ENCODE results near the gene CTF1. TPM values are rescaled to one million over a fixed set of nuclear protein-coding genes. Genes with fewer than 3 reads are reported as not detected.
A peak's percentile ranks its signal among the peaks of the same experiment; 100 is the strongest.
"Not testable (repeated sequence)": the region's sequence is repeated elsewhere in the genome, so short reads cannot be mapped to it uniquely, and the experiment has no call there.

CTF1 gene
- total RNA-seq, 4 donors from 2014 or later, result 2.6 to 7.5 (median 5.6) TPM

DNA sequence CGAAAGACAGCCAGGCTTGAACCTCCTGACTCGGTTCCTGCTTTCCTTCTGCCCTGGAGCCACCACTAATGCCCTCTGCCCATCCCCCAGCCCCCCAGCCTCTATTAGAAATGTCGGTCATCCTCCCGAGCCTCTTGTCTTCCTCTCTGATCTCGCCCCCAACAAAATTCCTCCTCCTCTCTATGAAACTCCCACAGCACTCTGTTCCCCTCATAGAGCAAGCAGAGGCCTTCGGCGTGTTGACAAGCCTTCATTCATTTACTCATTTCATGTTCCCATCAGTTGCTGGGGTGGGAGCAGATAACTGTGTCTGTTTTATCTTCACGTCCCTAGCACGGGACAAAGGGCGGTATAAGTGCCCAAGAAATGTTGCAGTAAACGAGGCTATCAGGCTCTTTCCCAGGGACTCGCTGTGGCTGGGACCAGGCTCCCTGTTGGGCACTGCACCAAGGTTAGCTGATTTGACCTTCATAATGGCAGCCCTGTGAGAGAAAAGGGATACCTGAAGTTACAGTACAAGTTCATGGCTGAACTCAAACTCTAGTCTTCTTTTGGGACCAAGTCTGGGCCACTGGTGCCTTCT is 34.7 kb downstream of the CTF1 start:
- intact Hi-C loops (cut with DNase I), result no loop called here
- H3K4me3 ChIP-seq (replicated peaks in 1 of 3), result no peak overlapping the region
- H3K9me3 ChIP-seq, result no peaks in the 10 kb centered on the region
- H3K4me1 ChIP-seq, result no peaks in the 10 kb centered on the region
- H3K27ac ChIP-seq, result no peak overlapping the region
- H3K27me3 ChIP-seq, result no peaks in the 10 kb centered on the region
- DNase-seq, result no peak
- peaks cover 7 to 19% of the 10 kb centered on the region in 2 donors for H3K36me3 ChIP-seq
- 78 to 81% methylated on average over 12 of the region's 12 CpGs for WGBS, 2 donors
- TF ChIP-seq, protein P1, sequence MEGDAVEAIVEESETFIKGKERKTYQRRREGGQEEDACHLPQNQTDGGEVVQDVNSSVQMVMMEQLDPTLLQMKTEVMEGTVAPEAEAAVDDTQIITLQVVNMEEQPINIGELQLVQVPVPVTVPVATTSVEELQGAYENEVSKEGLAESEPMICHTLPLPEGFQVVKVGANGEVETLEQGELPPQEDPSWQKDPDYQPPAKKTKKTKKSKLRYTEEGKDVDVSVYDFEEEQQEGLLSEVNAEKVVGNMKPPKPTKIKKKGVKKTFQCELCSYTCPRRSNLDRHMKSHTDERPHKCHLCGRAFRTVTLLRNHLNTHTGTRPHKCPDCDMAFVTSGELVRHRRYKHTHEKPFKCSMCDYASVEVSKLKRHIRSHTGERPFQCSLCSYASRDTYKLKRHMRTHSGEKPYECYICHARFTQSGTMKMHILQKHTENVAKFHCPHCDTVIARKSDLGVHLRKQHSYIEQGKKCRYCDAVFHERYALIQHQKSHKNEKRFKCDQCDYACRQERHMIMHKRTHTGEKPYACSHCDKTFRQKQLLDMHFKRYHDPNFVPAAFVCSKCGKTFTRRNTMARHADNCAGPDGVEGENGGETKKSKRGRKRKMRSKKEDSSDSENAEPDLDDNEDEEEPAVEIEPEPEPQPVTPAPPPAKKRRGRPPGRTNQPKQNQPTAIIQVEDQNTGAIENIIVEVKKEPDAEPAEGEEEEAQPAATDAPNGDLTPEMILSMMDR (IDR thresholded peaks at IDR 0.05), result no peak
- TF ChIP-seq POLR2A (IDR thresholded peaks at IDR 0.05), result no peak

DNA sequence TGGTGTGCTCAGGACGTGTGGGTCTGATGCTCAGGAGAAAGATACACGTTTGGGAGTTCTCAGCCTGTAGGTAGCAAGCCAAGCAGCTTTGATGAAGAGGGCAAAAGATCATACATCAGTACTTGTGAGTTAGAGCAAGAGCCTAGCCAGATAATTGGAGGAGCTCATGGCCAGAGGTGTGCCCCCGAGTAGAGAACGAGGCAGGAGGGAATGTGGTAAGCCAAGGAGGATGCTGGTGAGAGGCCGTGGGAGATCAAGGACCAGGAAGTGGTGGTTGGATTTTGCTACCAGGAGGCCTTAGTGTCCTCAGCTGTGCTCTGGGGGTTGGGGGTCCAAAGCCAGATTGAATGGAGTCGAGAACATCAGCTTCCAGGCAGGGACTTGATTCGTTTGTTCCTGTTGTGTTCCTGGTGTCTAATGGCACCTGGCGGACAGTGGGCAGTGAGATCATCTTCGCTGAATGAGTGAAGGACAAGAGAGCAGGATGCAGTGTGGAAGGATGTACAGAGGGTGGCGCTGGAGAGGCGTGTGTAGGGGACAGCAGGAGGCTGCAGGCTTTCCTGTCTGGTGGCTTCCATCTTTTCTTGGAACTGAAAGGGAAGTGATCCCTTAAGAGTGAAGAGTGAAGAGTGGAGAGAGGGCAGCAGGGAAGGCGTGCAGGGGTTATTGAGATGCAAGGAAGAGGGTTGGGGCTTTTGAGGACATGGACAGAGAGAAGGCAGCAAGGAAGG is 38.6 kb downstream of the CTF1 start:
- intact Hi-C loops (cut with DNase I), result no loop called here
- Histone ChIP-seq H3K9me3 (no peaks in the 10 kb centered on the region), H3K4me3 (replicated peaks in 1 of 3) (no peak overlapping the region), H3K36me3 (peaks cover 7 to 15% of the 10 kb centered on the region in 2 donors), H3K27me3 (no peaks in the 10 kb centered on the region), H3K4me1 (no peaks in the 10 kb centered on the region), H3K27ac (no peak overlapping the region)
- 71% methylated on average over 12 of the region's 12 CpGs for WGBS, 2 donors
- TF ChIP-seq, protein P1 (IDR thresholded peaks at IDR 0.05), result peak in 3 of 6 experiments; percentile 13 to 40 (median 32)
- no peak for TF ChIP-seq POLR2A (IDR thresholded peaks at IDR 0.05)
- no peak for DNase-seq

DNA sequence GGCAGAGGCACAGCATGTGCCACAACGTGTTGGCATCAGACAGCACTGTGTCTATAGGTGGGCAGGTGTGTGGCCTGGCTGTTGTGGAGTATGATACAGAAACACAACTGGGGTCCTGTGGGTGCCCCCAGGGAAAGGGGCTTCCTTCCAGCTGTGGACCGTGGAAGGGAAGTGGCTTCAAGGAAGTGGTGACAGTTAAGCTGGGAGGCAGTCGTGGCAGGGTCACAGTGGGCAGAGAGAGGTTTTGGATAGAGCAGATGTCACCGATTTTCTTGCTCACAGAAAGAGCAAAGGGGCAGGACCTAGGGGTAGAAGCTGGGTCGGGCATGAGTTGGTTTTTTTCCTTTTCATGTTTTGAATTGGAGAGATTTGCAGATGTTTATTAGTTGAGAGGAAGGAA is 41.3 kb downstream of the CTF1 start:
- Histone ChIP-seq H3K27me3 (no peaks in the 10 kb centered on the region), H3K27ac (no peak overlapping the region), H3K36me3 (peaks cover 0 to 4% of the 10 kb centered on the region in 2 donors), H3K9me3 (no peaks in the 10 kb centered on the region), H3K4me3 (replicated peaks in 1 of 3) (no peak overlapping the region), H3K4me1 (peaks cover 4 to 10% of the 10 kb centered on the region in 2 donors)
- TF ChIP-seq, protein P1 (IDR thresholded peaks at IDR 0.05), result no peak
- TF ChIP-seq POLR2A (IDR thresholded peaks at IDR 0.05), result no peak
- WGBS, 2 donors, result 67 to 68% methylated on average over 5 of the region's 5 CpGs
- intact Hi-C loops (cut with DNase I), result no loop called here
- DNase-seq, result no peak

DNA sequence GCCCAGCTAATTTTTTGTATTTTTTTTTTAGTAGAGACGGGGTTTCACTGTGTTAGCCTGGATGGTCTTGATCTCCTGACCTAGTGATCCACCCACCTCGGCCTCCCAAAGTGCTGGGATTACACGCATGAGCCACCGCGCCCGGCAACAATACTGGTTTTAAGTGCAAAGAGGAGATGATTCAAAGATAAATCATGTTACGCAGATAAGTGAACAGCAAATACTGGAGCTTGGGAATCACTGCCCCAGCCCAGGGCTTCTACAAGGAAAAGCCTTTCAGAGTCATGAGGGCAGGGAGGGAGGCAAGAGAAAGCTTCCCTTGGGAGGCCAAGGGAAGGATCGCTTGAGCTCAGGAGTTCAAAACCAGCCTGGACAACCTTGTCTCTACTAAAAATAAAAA is 43.2 kb downstream of the CTF1 start:
- H3K4me1 ChIP-seq; H3K27ac ChIP-seq; DNase-seq; H3K36me3 ChIP-seq; H3K9me3 ChIP-seq; intact Hi-C loops (cut with DNase I); H3K27me3 ChIP-seq; H3K4me3 ChIP-seq (replicated peaks in 1 of 3): not testable (repeated sequence)
- 95% methylated on average over 8 of the region's 8 CpGs for WGBS, 2 donors

DNA sequence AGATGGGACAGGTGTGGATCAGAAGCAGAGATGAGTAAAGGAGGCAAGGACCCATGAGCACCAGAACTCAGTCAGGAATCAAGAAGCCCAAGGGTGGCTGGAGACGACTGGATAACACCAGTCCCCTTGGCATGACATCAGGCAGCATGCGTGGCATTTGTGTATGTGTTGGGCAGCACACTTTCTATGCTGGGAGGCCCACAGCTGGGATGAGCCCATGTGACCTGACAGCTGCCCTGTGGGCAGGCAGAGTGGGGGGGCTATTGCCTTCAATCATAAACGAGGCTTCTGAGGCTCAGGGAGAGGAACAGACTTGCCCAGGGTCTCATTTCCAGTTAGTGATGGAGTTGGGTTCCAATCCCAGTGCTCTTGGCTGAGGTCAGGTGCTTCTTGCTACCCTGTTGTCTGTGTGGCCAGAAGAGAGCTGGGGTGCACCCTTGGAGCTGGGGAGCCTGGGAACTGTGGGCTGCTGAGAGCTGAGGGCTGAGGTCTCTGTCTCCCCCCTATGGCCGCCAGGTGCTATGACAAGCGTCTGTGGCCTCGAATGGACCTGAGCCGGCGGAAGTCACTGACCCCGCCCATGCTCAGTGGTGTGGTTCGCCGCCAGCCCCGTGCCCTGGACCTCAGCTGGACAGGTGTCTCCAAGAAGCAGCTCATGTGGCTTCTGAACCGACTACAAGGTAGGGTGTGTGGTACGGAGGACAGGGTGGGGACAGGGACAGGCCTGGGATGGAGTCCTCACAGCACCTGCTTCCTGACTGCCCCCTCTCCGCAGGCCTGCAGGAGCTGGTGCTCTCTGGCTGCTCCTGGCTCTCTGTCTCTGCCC is 45.4 kb downstream of the CTF1 start:
- Histone ChIP-seq H3K27me3 (no peaks in the 10 kb centered on the region), H3K36me3 (peaks cover 0 to 11% of the 10 kb centered on the region in 2 donors), H3K9me3 (no peaks in the 10 kb centered on the region), H3K27ac (no peak overlapping the region), H3K4me1 (peaks cover 4 to 10% of the 10 kb centered on the region in 2 donors), H3K4me3 (replicated peaks in 1 of 3) (no peak overlapping the region)
- peak; percentile 82 to 86 for DNase-seq
- intact Hi-C loops (cut with DNase I), result no loop called here
- WGBS, 2 donors, result 24 to 62% methylated on average over 3 to 13 of the region's 15 CpGs
- TF ChIP-seq, protein P1 (IDR thresholded peaks at IDR 0.05), result peak; percentile 55 to 97 (median 78)
- TF ChIP-seq POLR2A (IDR thresholded peaks at IDR 0.05), result no peak
